Right lobe of liver (tissue), 6 donors: ENCODE results near the gene KIRREL3. TPM values are rescaled to one million over a fixed set of nuclear protein-coding genes. Genes with fewer than 3 reads are reported as not detected.

Experiments
- ATAC-seq, 4 donors: fragments of 200-7000 bp; cut with Tn5 transposase; one replicate each; pipeline ENCODE4 v1.9.1; 2020; ENCODE audit warnings: mild to moderate bottlenecking in 4 of 4, moderate library complexity in 4 of 4
- DNase-seq, 3 donors: peaks; one replicate each; pipeline ENCODE4 v3.0.0-alpha.2; 2020
- H3K27ac ChIP-seq, 3 donors: fragments of 200-600 bp; one replicate each; pipeline ENCODE4 v1.8.0; 2022
- H3K27me3 ChIP-seq, 2 donors: fragments of 200-600 bp; one replicate each; pipeline ENCODE4 v1.8.0; 2022
- H3K36me3 ChIP-seq, 4 donors: fragments of 200-600 bp; sonication (generic) in 1 of 4; one replicate each; pipeline versions ENCODE4 v1.5.1 to v1.8.0; 2017 to 2022; ENCODE audit warnings: control low read depth in 1 of 4
- H3K4me1 ChIP-seq, 4 donors: fragments of 200-600 bp; sonication (generic) in 1 of 4; one replicate each; pipeline versions ENCODE4 v1.5.1 to v1.8.0; 2017 to 2022; ENCODE audit warnings: control low read depth in 1 of 4
- H3K4me3 ChIP-seq, 3 donors: fragments of 200-600 bp; one replicate each; pipeline ENCODE4 v1.8.0; 2022
- H3K9me3 ChIP-seq, 4 donors: fragments of 200-600 bp; sonication (generic) in 1 of 4; one replicate each; pipeline versions ENCODE4 v1.5.1 to v1.8.0; 2017 to 2022; ENCODE audit warnings: control low read depth in 1 of 4
- POLR2A ChIP-seq: fragments of 450-650 bp; IDR thresholded peaks from one replicate; pipeline ENCODE4 v1.6.1; 2017; ENCODE audit warnings: antibody characterized with exemption, mild to moderate bottlenecking
- WGBS: methylation state at CpG from one replicate; pipeline ENCODE4 v1.1.6; 2018; ENCODE audit warnings: low coverage, low lambda C conversion rate; ENCODE audit not compliant: insufficient coverage; ENCODE audit errors: missing lambda C conversion rate; 5-methylcytosine and 5-hydroxymethylcytosine counted together
- intact Hi-C, 2 donors: fragments of 100-400 bp; cut with DNase I; formaldehyde crosslinking; loops; one replicate each; pipeline versions ENCODE4 v1.11.2 to v1.14.1; 2022
- total RNA-seq, 6 experiments: library from RNA; depleted of rRNA in 2 of 6; stranded (reverse); fragments of >200 nt in 2 of 6; fragmentation: NEBNext Ultra II Directional in 3 of 6; extraction: Animal tissue kit (Norgen Biotek cat#: 25700) in 3 of 6; gene quantifications; one replicate each; pipeline versions ENCODE4 v1.1.0 to v1.2.4, GENCODE V29; 2016 to 2023
- TF ChIP-seq, protein P1 (sequence below), 4 donors: fragments of 200-600 bp in 3 of 4; fragments of 450-650 bp in 1 of 4; IDR thresholded peaks; one replicate each; pipeline versions ENCODE4 v1.5.1 to v1.8.0; 2016 to 2022; ENCODE audit warnings: antibody characterized with exemption in 4 of 4, mild to moderate bottlenecking in 2 of 4
- donor health status: DM: no; HTN: yes; CAD: no.
- donor health status: DM: no; HTN: no; CAD: no.
- donor health status: DM: no; HTN: no; CAD: no.
- donor health status: DM: no; HTN: yes; CAD: no.
- donor health status: DM: no; HTN: yes; CAD: no.

Gene KIRREL3
- total RNA-seq, 6 experiments from 2014 or later: not detected

DNA sequence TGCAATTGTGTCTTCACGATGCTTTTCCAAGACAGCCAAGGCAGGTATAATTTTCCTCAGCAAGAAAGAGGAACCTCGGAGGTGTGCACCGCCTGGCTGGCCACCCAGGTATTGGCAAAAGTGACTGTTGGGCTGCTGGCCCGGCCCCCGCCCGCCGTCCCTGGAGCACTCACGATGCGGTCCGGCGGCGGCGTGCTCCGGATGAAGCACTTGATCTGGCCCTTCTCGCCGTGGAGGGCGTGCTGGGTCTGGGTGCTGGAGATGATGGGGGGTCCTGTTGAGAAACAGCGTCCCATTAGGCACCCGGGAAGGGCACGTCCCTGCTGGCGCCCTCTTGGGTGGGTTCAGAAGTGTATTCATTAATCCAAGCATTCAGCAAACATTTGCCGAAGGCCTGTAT is 560.3 kb downstream of the KIRREL3 start:
- H3K27ac ChIP-seq: no peak overlapping the region
- intact Hi-C loops: loop anchor here in 1 of 2 donors (10.0 kb wide), 1 partner anchor 555 kb away; no protein-coding TSS in a partner anchor
- DNase-seq: no peak
- WGBS: 27% methylated on average over 6 of the region's 22 CpGs
- H3K9me3 ChIP-seq: no peaks in the 10 kb centered on the region
- no peaks in the 10 kb centered on the region for H3K27me3 ChIP-seq
- no peak for ATAC-seq
- no peaks in the 10 kb centered on the region for H3K4me1 ChIP-seq
- TF ChIP-seq, protein P1, sequence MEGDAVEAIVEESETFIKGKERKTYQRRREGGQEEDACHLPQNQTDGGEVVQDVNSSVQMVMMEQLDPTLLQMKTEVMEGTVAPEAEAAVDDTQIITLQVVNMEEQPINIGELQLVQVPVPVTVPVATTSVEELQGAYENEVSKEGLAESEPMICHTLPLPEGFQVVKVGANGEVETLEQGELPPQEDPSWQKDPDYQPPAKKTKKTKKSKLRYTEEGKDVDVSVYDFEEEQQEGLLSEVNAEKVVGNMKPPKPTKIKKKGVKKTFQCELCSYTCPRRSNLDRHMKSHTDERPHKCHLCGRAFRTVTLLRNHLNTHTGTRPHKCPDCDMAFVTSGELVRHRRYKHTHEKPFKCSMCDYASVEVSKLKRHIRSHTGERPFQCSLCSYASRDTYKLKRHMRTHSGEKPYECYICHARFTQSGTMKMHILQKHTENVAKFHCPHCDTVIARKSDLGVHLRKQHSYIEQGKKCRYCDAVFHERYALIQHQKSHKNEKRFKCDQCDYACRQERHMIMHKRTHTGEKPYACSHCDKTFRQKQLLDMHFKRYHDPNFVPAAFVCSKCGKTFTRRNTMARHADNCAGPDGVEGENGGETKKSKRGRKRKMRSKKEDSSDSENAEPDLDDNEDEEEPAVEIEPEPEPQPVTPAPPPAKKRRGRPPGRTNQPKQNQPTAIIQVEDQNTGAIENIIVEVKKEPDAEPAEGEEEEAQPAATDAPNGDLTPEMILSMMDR (IDR thresholded peaks at IDR 0.05): no peak
- no peak for TF ChIP-seq POLR2A
- no peaks in the 10 kb centered on the region for H3K36me3 ChIP-seq
- no peak overlapping the region for H3K4me3 ChIP-seq

DNA sequence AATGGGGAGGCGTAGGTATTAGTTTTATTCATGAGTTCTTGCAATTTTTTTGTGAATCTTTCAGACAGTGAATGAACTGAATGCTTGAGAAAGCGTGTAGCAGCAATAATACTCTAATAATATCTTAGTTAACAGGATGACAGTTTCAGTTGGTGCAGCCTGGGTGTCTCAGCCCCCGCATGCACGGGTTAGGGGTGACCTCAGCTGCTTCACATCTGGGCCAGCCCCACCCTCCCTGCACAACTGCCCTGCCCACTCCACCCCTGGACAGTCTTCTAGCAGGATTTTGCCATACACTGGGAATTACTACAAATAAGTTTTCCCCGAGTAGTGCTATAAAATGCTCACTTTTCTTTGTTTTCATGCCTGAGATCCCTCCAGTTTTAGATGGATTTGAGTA is 561.9 kb downstream of the KIRREL3 start:
- Histone ChIP-seq H3K4me3 (no peak overlapping the region), H3K27me3 (no peaks in the 10 kb centered on the region), H3K27ac (no peak overlapping the region), H3K36me3 (no peaks in the 10 kb centered on the region), H3K4me1 (no peaks in the 10 kb centered on the region), H3K9me3 (no peaks in the 10 kb centered on the region)
- no peak for TF ChIP-seq POLR2A
- TF ChIP-seq, protein P1 (IDR thresholded peaks at IDR 0.05): no peak
- DNase-seq (no peak), ATAC-seq (no peak)
- WGBS: 73% methylated on average over 5 of the region's 5 CpGs
- intact Hi-C loops: no loop called here

DNA sequence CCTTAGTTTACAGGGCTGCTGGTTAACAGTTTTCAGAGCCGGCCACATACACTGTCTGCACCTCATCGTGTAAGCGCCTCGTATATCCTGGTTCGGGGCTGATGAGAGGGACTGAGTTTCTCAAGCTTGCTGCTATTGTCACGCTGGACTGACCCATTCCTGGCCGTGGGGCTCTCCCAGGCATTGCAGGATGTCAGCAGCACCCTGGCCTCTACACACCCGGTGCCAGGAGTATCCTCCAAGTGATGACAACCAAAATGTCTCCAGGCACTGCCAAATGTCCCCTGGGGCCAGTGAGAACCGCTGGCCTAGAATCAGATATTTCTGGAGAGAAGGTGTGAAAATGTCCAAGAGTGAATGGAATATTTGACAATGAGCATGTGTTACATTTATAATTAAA is 562.3 kb downstream of the KIRREL3 start:
- no peak for TF ChIP-seq POLR2A
- TF ChIP-seq, protein P1 (IDR thresholded peaks at IDR 0.05): no peak
- Histone ChIP-seq H3K36me3 (no peaks in the 10 kb centered on the region), H3K9me3 (no peaks in the 10 kb centered on the region), H3K27ac (no peak overlapping the region), H3K27me3 (no peaks in the 10 kb centered on the region), H3K4me3 (no peak overlapping the region), H3K4me1 (no peaks in the 10 kb centered on the region)
- DNase-seq (no peak), ATAC-seq (no peak)
- intact Hi-C loops: no loop called here
- WGBS: 74% methylated on average over 3 of the region's 9 CpGs

DNA sequence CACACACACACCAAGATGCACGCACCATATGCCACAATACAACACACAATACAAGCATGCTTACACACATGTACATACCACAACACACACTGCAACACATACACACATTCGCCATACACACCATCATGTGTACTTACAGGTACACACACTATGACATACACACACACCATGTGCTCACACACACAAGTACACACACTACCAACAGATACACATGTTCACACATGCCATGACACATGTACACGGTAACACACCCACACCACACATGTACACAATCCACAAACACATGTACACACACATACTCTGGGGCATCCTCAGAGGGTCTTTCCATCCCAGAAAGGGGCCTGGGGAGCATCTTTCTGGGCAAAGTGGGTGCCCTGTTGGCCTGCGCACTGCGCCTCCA is 562.8 kb downstream of the KIRREL3 start:
- Histone ChIP-seq H3K27me3 (no peaks in the 10 kb centered on the region), H3K27ac (no peak overlapping the region), H3K4me3 (no peak overlapping the region), H3K9me3 (no peaks in the 10 kb centered on the region), H3K36me3 (no peaks in the 10 kb centered on the region), H3K4me1 (no peaks in the 10 kb centered on the region)
- ATAC-seq (no peak), DNase-seq (no peak)
- TF ChIP-seq POLR2A: no peak
- TF ChIP-seq, protein P1 (IDR thresholded peaks at IDR 0.05): no peak
- 100% methylated on average over 3 of the region's 5 CpGs for whole genome bisulfite sequencing
- intact Hi-C loops: no loop called here

DNA sequence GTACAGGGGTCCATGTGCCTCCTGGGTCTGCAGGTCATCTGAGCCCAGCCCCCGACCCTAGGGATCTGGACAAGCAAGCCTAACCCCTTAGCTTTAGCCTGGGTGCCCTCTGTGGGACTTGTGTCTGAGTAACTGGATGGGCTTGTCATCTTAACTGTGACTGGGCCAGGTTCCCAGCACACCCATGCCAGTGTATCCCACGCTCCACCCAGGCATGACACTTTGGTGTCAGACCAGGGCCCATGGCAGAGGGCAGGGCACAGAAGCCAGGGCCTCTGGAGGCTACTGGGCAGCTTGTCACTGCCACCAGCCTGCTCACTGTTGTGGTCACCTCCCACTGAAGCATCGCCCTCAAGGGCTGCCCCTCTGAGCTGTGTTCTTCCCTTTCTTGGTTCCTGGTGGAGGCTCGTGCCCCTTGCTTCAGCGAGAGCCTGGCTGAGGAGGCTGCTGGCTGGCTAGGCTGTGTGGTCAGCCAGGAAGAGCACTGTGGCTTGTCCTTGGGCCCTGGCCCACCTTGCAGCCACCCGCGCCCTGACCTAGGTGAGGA is 564.3 kb downstream of the KIRREL3 start:
- Histone ChIP-seq H3K27me3 (no peaks in the 10 kb centered on the region), H3K4me1 (no peaks in the 10 kb centered on the region), H3K4me3 (no peak overlapping the region), H3K27ac (no peak overlapping the region), H3K9me3 (no peaks in the 10 kb centered on the region), H3K36me3 (no peaks in the 10 kb centered on the region)
- WGBS: no CpG with 5 or more reads among the region's 7 CpGs
- ATAC-seq (no peak), DNase-seq (no peak)
- no peak for TF ChIP-seq POLR2A
- TF ChIP-seq, protein P1 (IDR thresholded peaks at IDR 0.05): no peak
- intact Hi-C loops: no loop called here
